Activated CD4-positive, alpha-beta T cell treated with anti-CD3 and anti-CD28 coated beads, Interleukin-2, amount 50 U/mL, for 16 hours (primary cell): ENCODE data around the gene DPYSL5.
"Not testable (repeated sequence)": the region's sequence is repeated elsewhere in the genome, so short reads cannot be mapped to it uniquely, and the experiment has no call there.

Experiments used
- DNase-seq: peaks from one replicate; pipeline ENCODE4 v3.0.0-alpha.2; 2020

Gene DPYSL5

DNA sequence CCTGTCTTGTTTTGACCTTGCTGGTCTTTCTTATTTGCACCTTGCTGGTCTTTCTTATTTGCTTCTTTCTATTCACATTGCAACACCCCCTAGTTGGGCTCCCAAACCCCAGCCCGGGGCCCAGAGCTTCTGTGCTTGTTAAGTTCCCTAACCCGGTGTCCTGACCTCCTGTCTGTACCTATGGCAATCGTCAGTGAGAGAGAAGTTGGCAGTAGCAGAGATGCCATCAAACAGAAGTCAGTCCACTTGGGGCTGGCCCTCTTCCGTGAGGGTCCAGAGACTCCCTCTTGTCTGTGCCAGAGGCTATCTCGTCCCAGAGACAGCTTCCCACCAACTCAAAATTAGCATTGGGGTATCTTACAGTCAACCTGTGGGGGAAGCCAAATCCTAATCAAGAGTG, 55.7 kb downstream of the DPYSL5 start:
- DNase-seq = no peak

DNA sequence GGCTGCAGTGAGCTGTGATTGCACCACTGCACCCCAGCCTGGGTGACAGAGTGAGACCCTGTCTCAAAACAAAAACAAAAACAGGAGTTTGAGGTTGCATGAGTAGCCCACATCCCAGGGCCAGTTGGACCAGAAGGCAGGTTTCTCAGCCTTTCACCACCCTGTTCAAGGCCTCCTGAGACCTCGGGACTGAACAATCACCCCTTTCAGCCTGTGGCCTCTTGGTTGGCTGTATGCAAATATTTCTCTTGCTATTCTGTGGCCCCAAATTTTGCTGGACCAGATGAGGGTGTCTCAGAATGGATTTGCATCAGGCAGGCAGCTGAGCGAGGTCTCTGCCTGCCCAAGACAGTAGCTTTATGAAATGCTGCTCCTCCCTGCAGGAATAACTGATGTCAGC, 56.9 kb downstream of the DPYSL5 start:
- no peak for DNase-seq

DNA sequence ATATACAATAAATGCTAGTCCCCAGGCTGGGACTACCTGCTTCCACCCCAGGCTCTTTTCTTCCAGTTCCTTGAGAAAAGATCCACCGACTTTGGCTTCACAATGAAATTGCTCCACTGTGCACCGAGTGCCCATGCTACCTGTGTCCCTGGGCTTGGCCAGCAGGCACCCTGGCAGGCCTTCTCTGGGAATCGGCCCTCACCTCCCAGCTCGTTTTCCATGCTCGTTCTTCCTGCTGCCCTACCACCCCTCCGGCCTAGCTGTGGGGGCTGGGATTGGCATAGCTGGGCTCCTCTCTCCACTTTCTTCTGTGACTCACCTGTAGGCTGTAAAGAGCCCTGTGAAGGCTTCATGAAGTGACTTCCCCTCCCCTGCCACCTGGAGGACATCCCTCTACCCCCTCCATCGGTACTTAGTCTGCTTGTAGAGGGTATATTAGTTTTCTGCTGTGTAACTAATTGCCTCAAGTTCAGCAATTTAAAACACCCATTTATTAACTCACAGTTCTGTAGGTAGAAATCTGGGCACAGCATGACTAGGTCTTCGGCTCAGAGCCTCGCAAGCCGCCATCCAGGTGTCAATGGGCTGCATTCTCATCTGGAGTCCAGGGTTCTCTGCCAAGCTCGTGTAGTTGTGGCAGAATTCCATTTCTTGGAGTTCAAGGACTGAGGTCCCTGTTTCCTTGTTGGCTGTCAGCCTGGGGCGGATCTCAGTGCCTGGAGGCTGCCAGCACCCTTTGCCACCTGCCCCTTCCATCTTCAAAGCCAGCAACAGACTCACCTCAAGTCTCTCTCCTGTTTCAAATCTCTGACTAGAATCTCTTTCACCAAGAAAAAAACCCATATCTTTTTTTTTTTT, 57.6 kb downstream of the DPYSL5 start:
- no peak for DNase-seq

DNA sequence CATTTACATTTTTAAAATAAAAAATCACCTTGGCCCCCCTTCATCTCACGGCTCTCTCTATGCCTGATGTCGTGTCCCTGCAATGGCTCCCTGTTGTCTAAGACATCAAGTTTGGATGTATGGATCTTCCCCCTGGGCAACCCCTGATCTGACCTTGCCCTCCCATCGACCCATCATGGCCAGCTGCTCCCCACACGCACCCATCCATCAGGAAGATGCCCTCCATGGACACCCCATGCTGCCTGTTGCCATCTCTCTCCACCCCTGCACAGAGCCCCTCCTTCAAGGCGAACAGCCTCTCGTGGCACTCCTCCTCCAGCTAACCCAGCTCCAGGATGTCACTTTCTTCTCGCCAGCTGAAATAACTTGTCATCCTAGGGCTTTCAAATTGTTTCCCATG, 59.5 kb downstream of the DPYSL5 start:
- DNase-seq = no peak

DNA sequence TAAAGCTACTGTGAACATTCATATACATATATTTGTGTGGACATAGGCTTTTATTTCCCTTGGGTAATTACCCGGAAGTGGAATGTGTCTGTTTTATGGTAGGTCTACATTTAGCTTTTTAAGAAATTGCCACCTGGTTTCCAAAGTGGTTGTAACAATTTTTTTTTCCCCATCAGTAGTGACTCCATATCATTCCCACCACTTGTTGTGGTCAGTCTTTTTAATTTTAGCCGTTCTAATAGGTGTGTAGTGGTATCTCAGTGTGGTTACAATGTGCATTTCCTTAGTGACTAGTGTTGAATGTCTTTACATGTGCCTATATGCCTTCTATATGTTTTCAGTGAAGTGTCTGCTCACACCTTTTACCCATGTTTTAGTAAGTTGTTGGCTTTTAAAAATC, 62.2 kb downstream of the DPYSL5 start:
- no peak for DNase-seq

GRCh38 chr2:26911911-26912861, 64.3 kb downstream of the DPYSL5 start:
- DNase-seq = no peak

GRCh38 chr2:26913606-26913998, 65.7 kb downstream of the DPYSL5 start:
- DNase-seq = no peak

DNA sequence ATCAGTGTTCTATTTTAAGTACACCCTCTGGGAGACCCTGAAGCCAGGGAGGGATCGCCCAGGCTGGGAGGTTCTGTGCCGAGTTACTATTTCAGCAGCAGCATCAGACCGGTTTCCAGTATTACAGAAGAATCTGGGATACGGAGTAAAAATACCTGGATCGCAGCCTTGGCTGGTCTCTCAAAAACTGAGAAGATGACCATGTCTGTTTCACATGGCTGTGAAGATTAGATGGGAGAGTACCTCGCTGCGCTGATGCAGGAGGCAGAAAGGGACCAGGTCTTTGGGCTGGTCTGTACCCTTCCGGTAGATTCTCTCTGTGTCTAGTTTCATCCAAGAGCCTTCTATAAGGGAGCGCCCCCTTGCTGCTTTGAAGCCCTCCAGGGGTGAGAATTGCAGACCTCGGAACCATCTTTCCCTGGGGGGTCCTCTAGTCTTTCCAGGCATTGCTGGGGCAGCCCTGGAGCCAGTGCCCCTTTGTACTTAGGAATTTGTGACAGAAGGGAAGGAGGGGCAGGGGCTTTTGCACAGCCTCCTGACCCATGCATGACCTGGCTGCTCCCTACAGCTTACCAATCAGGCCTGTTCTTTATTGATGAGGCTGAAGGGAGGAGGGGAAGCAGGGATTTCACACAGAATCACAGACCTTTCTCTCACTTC, 66.2 kb downstream of the DPYSL5 start:
- no peak for DNase-seq

- DNase-seq = no peak
Measured at GRCh38 chr2:26914659-26915310, 66.9 kb downstream of the DPYSL5 start.

DNA sequence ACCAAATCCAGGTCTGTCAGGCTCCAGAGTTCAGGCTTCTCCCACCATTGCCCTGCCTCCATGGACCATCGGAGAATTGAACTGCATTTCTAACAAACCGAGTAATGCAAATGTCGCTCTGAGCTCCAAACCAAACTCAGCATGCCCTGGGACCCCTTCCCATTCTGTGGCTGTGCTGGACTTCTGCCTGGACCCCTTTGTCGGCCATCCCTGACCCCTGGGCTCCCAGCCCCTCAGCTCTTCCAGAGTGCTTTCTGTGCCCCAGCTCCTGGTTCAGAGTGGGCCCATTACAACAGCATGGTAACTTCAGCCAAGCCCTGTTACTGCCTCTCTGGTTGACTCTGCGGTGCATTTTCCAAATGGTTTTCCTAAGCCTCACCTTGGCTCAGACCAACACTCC, 67.4 kb downstream of the DPYSL5 start:
- DNase-seq = no peak

- no peak for DNase-seq
Measured at GRCh38 chr2:26916128-26916692, 68.3 kb downstream of the DPYSL5 start.

- no peak for DNase-seq
Measured at GRCh38 chr2:26917135-26917836, 69.4 kb downstream of the DPYSL5 start.

- DNase-seq = no peak
Measured at GRCh38 chr2:26921323-26921722, 73.4 kb downstream of the DPYSL5 start.

DNA sequence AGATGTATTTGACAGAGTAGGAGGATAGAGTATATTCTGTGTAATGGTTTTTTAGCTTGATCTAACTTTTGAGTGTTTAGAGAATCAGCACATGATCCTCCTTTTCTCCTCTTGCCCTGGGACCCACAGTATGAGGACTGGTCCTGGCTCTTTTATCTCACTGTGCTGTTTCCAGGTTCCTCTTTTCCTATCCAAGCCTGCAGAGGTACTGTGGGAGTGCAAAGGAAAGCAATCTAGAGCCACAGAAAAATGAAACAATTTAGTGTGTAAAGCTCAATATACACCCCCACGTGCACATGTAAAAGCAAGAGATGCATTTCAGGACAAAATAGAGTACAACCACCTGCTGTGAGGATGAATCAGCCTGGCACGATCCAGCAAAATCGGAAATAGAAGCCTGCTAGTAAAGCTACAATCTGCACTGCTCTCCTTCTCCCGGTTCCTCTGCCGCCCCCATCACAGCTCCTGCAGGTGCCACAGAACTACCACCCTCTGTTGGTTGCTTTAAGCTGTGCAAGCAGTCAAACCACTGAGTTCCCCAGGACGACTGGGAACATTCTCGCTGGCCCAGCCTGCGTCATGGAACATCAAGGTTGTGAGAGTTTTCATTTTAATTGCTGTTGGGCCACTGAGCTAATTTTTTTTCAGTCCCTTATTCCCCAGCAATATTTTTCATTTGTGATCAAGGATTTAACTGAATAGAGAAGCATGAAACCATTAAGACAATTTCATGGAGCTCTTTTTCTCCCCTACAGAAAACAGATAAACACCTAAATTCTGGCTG, 74.7 kb downstream of the DPYSL5 start:
- DNase-seq = peak; percentile 50

DNA sequence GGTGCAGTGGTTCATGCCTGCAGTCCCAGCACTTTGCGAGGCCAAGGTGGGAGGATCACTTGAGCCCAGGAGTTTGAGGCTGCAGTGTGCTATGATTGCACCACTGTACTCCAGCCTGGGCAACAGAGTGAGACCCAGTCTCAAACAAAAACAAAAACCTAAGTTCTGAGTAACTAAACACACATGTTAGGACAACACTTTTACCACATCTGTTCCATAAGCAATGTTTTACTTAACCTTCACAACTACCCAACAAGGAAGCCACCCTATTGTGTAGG, 75.2 kb downstream of the DPYSL5 start:
- not testable (repeated sequence) for DNase-seq

DNA sequence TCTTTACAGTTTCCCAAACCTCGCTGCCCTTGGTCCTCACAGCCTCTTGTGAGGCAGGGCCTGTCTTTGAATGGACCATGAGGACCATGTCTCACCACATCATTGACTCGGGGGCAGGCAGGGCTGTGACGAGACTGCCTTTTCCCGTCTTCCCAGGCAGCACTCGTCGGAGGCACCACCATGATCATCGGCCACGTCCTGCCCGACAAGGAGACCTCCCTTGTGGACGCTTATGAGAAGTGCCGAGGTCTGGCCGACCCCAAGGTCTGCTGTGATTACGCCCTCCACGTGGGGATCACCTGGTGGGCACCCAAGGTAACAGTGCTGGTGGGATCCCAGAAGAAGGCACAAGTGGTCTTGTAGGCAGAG, 76.8 kb downstream of the DPYSL5 start:
- DNase-seq = no peak

- no peak for DNase-seq
Measured at GRCh38 chr2:26925100-26925791, 77.3 kb downstream of the DPYSL5 start.

- DNase-seq = no peak
Measured at GRCh38 chr2:26927221-26927620, 79.3 kb downstream of the DPYSL5 start.

DNA sequence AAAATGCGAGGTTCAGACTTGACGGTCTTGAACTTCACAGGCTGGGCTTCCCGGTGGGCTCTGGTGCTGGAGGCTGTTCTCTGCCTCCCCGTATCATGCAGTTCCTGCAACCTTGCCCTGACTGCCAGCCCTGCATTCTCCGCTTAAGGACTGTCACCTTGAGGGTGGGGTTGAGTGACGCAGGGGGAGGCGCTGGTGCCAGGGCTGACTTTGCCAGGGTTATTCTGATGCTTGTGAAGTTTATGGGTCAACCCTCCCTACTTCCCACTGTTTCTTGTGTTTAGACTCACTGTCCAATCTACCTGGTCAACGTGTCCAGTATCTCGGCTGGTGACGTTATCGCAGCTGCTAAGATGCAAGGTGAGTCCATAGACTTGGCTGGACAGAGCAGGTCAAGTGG, 85.0 kb downstream of the DPYSL5 start:
- DNase-seq = no peak
